Fibroblast of peridontal ligament (primary cell): ENCODE measurements around the gene KCNC1.

ENCODE experiments used
- DNase-seq: peaks from one replicate; pipeline ENCODE4 v3.0.0-alpha.2; 2010; ENCODE audit errors: extremely low read depth

KCNC1 gene

DNA sequence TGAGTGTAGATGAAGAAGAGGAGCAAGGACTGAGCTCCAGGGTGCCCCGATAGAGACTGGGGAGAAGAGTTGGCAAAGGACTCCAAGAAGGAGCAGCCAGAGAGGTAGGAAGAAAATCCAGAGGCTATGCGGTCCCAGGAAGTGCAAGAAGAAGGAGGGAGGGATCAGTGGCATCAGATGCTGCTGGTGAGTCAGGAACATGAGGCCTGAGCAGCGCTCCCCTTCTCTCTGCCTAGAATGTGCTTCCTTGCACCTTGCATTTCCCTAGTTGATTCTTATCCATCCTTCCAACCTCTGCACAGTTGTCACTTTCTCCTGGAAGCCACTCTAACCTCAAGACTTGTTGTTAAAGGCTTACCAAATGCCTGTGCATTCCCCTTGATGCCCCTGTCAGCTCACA, 21.3 kb downstream of the KCNC1 start:
- DNase-seq, result no peak

DNA sequence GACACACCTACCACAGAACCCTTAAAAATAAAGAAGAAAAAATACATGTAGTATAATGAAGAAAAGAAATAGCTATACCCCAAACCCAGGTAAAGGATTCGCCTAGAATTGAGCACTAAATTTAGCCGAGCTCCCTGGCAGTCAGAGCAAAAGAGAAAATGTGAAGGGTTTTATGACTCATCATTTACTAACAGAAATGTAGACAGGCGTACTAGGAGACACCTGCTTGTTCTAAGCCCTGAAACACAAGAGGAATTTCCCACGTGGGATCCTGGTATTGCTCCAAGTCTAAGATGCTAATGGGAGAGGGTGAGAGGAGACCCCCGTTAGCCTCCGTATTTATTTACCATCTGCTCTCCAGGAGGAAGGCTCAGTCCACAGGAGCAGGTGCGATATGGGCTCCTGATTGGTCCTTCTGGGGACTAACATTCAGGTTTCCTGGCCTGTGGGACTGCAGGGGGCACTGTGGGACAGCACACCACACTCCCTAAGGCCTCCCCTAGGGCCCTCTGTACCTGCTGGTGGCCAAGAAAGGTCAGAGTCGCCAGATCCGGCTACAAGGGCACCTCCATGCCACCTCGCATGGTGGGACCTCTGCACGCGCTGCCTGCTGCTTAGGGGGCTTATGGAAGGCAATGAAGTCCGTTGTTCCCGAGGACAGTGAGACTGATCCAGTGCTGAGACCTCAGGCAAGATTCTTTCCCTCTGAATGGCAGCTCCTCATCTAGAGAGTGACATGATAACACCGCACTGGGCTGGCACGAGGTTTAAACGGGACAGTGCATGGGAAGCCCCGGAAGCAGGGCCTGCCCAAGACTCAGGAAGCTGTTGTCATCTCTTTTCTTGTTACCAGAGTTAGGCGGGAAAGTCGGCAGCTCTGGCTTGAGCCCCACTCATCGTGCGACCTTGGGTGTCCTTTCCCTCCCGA, 25.8 kb downstream of the KCNC1 start:
- peak; percentile 33 for DNase-seq

DNA sequence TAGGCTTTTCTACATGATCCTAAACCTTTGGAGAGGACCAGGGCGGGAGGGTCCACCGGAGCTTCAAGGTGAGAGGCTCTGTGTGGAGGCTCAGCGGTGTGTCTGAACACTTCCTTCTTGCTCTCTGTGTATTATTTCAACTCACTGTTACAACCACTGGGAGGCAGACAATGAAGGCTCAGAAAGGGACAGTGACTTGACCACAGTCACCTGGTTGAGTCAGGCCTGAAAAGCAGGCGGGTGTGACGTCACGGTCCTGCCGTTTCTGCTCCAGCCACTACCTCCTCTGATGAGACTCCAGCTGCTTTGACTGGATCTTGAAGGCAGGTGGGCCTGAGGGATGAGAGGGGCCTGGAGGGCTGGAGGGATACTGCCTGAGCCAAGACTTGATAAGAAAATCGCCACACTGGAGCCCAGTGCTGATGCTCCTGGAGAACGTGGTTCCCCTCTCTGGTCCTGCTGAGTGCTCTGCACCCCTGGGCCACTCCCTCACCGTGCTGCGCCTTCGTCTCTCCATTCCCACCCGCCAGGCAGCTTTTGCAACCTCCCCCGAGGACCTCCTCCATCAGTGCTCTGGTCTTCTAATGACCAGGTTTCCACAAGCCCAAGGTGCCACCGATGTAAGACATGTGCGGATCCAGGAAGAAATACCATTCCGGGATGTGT, 27.9 kb downstream of the KCNC1 start:
- DNase-seq, result no peak

DNA sequence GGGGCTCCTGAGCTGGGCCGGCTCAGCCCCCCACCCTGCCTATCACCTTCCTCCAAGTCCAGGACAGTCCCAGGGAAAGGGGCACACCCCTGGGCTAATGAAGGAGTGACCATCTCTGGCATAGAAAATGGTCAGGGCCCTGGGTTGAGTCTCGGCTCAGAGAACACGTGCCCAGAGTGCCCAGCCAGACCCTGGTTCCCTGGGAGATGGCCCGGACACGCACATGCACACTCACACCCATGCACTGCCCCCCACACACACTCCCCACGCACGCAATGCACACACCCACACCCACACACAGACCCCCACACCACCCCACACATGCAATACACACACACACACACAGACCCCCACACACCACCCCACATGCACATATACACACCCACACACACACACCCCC, 28.7 kb downstream of the KCNC1 start:
- DNase-seq, result no peak

DNA sequence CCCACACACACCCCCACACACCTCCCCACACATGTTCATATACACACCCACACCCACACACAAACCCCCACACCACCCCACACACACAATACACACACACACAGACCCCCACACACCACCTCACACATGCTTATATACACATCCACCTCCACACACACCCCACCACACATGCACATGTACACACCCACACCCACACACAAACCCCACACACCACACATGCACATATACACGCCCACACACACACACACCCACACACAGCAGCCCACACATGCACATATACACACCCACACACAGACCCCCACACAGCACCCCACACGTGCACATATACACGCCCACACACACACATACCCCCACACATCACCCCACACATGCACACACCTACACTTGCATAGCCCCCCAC, 29.1 kb downstream of the KCNC1 start:
- DNase-seq, result no peak

DNA sequence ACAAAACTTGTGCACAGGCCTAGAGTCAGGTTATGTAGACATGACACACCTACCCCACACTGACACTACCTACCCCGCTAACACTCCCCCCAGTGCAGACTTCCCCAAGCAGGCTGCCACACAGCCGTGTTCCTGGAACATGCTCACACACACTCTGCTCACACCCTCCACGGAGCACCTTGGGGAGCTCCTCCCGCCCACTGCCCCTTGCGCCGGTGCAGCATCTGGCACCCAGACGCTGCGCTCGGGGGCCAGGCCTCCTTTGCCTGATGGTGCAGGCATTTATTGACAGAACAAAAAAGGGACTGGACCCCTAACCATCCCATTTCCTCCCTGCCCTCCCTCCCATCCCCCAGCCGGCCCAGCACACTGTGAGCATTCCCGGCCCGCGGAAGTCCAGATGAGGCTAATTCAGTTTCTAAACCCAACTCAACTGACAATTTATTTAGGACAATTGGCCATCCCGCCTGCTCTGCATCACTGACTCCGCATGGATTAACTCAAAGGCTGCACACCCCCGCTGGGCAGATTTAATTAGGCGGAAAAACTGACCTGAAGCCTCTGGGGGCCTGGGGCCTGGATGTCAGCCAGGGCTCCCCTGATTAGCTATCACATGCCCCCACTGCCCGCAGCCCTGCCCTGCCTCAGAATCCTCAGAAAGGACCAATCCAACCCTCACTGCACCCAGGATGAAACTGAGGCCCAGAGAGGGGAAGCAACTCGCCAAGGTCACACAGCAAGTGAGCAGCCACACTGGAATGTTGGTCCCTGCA, 30.1 kb downstream of the KCNC1 start:
- no peak for DNase-seq

DNA sequence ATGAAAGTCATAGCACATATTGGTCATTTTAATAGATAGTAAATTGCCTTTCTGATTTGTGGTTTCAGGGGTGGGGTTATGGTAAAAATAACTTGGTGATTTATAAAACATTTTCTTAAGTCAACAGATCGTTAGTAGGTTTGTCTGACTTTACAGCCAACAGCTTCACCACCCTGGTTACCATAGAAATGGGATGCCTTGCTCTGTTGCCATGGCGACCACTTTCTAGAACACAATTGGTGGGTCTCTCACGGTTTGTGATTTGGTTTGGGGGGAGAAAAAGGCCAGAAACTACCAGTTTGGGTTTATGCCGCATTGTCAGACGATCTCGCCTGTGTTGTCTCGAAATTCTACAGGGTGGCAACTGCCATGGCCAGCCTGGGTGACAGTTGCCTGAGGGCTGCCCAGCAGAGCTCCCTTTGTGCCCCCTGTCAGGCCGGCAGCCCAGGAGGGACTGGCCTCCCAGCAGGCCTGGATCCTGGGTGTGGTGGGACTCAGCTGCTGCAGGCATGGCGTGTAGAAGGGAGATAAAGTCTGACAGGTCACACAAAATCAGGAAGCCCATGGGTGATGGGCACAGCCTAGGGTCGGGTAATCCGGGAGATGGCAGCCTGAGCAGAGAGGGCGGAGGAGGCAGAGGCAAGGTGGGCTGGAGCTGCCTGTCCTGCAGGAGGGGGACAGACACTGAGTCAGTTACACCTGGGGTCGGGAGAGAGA, 30.9 kb downstream of the KCNC1 start:
- no peak for DNase-seq

DNA sequence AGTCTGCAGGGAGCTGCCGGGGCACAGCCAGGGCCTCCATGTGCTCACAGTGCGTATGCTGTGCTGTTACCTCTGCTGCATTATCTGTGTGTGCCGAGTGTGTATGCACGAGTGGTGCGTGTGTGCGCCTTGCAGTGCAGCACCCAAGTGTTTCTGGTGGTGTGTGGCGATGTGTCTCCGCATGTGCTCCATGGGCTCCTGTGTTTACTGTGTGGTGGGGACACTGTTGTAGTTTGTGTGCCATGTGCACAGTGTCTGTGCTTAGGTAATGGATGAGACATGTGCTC, 31.4 kb downstream of the KCNC1 start:
- no peak for DNase-seq

DNA sequence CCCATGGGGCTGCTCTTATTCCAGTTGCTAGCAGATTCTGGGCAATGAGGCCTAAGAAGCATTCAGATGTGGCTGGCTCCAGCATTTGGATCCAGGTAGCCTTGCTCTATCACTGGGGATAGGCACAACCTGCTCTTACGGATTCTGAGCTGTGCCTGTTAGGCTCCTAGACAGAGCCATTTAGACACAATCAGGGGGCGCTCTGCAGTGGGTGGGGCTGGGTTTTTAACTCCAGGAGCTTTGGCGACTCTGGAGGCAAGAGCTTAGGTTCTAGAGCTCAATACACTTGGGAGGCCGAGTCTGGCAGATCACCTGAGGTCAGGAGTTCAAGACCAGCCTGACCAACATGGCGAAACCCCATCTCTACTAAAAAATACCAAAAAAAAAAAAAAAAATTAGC, 32.0 kb downstream of the KCNC1 start:
- DNase-seq, result no peak

DNA sequence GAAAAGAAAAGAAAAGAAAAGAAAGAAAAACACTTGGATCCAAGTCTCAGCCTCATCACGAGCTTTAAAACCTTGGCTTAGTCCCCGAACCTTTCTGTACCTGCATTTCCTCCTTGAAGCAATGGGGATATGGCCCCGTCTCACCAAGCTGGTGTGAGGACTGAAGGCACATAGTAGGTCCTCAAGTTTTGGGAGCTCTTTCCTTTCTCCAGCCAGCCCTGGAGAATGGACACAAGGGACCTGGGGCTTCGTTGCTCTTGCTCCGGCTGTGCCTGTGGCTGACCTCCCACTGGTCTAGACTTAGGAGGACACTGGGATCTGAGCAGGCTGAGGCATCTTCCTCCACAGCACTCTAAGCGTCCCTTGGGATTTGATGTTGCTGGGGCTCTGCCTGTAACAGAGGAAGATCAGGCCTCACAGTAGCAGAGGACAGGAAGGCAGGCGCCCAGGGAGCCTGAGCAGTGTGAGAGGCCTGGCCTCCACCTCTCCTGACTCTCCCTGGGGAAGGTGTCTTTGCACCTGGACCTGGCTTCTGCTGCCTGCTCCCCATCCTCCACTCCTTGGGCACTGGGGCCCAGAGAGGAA, 32.8 kb downstream of the KCNC1 start:
- DNase-seq, result no peak

DNA sequence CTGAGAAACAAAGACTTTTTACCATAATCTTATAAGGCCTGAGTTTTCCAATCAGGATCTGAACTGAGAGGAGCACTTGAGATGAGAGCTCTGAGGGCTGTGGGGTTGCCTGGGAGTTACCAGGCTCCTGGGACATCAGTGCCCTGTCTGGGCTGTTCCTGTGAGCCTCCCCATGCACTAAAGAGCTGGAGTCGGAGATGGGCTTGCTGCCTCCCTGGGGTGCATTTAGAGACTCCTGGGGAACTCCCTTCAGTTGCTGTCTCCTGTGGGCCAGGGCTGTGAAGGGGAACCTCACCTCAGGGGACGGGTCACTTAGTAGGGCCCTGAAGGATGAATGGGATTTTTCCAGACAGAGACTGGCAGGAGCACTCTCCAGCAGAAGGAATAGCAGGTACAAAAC, 33.3 kb downstream of the KCNC1 start:
- no peak for DNase-seq

DNA sequence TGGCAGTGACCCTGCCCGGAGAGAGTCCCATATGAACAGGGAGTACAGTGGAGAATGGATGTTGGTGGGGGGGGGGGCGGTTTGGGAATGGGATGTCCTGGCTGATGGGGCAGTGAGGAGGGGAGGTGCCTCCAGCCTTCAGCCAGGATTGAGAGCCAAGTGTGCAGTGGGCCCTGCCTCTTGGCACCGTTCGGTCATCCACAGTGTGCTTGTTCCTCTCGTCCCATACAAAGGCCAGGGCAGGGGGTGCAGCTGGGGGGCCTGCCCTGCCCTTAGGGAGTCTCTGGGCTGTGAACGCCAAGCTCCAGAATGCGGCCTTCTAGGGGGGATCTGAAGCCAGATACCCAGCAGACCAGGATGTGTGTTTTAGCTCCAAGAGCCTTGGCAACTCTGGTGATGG, 34.0 kb downstream of the KCNC1 start:
- no peak for DNase-seq

DNA sequence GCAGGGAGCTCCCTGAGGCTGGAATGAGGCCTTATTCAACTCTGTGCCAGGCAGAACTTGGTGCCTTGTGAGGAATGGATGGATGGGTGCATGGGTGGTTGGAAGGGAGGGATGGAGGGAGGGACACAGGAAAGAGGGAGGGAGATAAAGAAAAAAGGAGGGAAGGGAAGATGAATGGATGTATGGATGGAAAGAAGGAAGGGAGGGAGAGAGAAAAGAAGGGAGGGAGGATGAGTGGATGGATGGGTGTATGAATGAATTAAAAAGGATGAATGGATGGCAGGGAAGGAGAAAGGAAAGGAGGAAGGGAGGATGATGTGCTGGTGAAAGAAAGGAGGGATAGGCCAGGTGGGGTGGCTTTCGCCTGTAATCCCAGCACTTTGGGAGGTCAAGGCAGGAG, 34.6 kb downstream of the KCNC1 start:
- no peak for DNase-seq

DNA sequence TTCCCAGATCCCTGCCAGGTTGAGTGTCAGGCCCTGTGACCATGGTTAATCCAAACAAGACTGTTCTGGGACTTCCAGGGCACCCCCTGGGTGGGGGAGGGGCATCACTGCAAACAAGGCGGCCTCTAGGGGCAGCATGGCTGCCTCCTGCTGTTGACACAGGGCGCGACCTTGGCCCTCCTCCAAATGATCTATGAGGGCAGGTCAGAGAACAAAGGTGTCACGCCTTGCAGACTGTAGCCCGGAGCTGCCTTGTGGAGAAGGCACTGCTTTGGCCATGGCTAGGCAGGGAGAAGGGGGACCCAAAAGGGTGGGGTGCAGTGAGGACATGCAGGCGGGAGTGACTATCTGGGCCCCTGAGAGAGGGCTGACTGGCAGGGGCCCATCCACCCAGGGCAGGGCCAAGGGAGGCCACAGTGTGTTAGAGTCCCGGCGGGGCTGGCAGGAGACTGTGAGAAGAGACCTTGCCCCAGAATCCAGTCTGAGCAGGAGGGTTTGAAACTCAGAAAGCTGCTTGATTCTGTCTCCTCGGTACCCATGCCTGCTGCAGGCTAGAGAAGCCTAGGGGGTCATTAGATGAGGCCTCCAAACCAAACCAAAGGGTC, 35.6 kb downstream of the KCNC1 start:
- DNase-seq, result no peak

DNA sequence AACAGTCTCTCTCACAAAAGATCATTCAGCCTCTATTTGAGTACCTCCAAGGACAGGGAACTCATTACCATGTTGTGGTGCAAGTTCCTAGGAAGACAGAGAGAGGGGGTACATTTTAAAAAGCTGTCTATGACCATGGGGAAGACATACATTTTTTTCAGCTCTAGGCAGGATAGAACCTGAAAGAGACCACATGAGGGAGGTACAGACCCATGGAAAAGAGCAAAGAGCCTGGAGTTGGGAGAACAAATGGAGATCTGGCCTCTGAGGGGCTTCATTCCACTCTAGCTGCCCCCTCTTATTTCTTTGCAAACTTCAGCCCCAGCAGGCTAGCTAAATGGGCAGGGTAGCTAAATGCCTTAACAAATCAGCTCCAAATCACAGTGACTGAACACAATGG, 36.3 kb downstream of the KCNC1 start:
- peak; percentile 23 for DNase-seq

DNA sequence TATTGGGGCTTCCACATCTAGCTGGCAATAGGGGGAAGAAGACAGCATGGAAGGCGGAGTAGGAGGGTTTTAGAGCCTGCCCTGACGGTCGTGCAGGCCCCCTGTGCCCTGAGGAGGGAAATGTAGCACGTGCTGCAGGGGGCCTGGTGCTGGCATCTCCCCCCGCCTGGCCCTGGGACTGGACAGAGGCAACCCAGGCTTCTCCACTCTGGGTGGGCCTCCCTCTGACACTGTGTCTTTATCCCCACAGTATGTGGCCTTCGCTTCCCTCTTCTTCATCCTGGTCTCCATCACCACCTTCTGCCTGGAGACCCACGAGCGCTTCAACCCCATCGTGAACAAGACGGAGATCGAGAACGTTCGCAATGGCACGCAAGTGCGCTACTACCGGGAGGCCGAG, 36.8 kb downstream of the KCNC1 start:
- DNase-seq, result no peak

DNA sequence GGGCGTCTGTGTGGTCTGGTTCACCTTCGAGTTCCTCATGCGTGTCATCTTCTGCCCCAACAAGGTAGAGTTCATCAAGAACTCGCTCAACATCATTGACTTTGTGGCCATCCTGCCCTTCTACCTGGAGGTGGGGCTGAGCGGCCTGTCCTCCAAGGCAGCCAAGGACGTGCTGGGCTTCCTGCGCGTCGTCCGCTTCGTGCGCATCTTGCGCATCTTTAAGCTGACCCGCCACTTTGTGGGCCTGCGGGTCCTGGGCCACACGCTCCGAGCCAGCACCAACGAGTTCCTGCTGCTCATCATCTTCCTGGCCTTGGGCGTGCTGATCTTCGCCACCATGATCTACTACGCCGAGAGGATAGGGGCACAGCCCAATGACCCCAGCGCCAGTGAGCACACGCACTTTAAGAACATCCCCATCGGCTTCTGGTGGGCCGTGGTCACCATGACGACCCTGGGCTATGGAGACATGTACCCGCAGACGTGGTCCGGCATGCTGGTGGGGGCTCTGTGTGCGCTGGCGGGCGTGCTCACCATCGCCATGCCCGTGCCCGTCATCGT, 37.3 kb downstream of the KCNC1 start:
- DNase-seq, result no peak

DNA sequence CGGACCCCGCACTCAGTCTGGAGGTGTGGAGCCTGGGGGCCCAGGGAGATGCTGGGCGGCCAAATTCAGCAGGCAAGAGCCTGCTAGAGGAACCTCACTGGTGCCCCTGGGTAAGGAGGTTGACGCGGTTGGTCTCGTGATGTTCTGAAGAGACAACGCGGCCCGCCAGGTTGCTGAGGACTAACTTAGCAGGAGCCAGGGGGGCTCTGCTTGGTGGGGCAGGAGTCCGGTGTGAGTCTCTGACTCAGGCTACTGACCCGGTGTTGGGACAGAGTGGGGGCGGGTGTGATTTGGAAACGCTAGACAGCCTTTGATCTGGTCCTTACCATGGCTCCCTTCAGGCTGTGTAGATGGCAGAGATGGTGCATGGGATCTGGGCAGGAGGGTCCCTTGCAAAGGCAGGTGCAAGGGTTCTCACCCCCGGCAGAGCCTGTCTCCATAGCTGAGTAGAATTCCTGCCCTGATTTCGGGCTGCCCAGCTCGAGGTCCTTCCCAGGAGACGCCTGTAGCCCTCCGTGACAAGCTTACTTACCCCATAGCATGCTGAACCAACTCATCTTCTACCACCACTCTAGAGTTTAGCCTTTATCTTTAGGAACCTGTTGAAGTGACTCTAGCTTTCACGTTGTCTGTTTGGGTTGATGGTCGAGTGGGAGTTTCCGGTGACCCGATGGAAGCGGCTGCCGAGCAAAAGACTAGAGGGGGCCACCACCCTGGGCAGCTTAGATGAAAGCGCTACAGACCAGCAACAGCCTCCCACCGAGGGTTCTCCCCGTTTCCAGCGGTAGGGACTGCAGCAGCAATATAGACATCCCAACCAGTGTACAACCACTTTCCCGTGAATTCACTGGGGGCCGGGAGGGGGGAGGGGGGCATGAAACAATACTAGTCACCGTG, 38.4 kb downstream of the KCNC1 start:
- DNase-seq, result no peak

DNA sequence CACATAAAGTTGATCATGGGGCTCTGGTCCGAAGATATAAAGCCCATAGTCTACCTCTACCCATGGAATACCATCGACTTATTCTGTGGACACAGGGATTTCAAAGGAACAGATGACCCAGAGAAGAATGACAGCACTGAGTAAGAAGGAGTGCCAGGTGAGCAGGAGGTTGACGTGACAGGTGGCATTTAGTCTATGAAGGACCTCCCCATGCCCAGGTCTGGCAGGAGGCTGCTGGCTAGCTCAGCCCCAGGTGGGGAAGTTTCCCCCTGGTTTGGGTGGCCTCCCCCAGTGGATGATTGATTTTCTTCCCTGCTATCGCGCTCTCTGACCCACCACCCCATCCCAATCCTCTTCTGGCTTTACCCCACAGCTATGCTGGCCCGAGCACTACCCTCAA, 39.1 kb downstream of the KCNC1 start:
- DNase-seq, result no peak
